GM19328 (cell line): ENCODE results near the gene TK1.
"Not testable (repeated sequence)": the region's sequence is repeated elsewhere in the genome, so short reads cannot be mapped to it uniquely, and the experiment has no call there.

Experiments used
- ATAC-seq: cut with Tn5 transposase; IDR thresholded peaks from one replicate; pipeline ENCODE4 v1.9.1; 2021; ENCODE audit warnings: mild to moderate bottlenecking, moderate library complexity; ENCODE audit not compliant: unreplicated experiment

Gene TK1

DNA sequence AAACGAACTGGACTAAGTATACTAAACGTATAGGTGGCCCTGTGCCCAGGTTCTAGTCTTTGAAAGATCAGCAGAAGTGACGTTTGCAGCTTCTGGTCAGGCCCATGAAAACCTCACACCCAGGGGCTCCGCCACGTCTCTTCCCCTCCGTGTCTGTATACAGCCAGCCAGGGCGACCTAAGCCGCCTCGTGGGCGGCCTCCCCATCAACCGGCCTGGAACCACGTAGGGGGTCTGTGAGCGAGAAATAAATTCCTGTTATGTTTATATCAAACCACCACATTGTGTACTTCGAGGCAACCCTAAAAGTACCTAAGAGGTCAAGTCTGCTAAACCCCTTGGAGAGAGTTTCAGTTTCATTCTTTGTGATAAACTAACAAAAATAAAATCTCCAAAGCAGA, 6.8 kb downstream of the TK1 start:
- no peak for ATAC-seq

- ATAC-seq = no peak
Measured at GRCh38 chr17:78179372-78179771, 7.5 kb downstream of the TK1 start.

GRCh38 chr17:78176548-78177025, 10.3 kb downstream of the TK1 start:
- ATAC-seq = no peak

GRCh38 chr17:78175643-78175981, 11.2 kb downstream of the TK1 start:
- ATAC-seq = no peak

GRCh38 chr17:78174870-78175642, 11.8 kb downstream of the TK1 start:
- no peak for ATAC-seq

DNA sequence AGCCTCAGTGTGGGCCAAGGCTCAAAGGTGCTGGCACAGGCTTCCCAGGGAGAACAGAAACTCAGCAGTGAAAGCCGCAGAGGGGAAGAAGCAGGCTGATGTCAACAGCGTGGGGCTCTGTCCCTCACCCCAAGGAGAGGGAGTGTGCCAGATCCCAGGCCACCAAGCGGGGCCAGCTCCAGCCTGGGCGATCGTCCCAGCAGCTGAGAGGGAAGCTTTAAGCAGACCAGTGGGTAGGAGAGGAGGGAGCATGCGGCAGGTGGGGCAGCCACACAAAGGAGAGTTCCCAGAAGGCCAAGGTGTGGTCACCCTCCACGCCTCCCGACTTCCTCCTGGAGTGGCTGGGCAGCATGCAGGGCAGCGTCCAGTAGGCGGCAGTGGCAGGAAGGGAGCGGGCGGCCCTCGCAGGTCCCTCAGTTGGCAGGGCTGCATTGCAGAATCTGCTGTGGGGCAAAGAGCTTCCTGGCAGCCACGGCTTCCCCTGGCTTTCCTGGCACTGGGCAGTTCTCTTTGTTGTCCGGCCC, 12.4 kb downstream of the TK1 start:
- no peak for ATAC-seq

DNA sequence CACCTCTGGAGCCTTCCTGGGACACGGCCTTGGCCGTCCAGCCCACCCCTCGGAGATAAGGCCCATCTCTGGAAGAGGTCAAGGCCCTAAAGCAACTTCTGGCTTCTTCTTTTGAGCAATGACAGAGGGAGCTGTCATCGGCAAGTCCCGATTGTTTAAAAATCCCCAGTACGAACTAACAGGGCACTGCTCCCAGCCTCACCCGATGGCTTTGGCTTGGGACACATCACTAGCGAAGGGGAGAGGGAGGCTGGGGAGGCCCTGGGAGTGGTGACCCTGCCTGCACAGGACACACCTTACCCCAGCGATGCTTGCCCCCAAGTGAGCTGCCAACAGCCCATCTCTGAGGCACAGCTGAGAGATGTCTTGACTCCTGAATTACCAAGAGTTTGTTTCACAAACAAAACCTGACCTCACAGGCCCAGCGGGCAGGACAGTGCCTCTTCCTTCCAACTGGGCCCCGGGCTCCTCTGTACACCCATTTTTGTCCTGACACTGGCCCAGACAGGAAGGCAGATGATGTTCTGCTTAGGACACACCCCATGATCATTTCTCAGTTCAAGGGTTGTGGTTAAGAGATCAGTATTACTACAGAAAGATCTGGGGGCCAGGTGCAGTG, 13.6 kb downstream of the TK1 start:
- ATAC-seq = no peak

DNA sequence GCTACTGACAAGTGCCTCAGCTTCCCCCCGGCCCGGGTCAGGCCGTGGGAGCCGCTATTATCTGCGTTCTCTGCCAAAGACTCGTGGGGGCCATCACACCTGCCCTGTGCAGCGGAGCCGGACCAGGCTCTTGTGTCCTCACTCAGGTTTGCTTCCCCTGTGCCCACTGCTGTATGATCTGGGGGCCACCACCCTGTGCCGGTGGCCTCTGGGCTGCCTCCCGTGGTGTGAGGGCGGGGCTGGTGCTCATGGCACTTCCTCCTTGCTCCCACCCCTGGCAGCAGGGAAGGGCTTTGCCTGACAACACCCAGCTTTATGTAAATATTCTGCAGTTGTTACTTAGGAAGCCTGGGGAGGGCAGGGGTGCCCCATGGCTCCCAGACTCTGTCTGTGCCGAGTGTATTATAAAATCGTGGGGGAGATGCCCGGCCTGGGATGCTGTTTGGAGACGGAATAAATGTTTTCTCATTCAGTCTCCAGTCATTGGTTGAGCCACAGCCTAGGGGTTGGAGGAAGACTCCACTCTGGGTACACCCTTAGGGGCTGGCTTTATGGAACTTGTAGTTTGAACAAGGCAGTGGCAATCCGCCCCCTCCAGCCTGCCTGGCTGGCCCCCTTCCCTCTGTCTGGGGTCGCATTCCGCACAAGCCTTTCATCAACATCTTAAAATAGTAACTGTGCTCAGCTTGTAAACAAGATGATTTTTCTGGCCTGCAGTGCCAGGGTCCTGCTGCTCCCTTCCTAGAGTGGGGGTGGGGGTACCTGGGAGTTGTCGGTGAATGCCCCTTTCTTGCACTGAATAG, 14.4 kb downstream of the TK1 start:
- ATAC-seq = no peak

GRCh38 chr17:78171591-78172248, 15.1 kb downstream of the TK1 start:
- not testable (repeated sequence) for ATAC-seq

DNA sequence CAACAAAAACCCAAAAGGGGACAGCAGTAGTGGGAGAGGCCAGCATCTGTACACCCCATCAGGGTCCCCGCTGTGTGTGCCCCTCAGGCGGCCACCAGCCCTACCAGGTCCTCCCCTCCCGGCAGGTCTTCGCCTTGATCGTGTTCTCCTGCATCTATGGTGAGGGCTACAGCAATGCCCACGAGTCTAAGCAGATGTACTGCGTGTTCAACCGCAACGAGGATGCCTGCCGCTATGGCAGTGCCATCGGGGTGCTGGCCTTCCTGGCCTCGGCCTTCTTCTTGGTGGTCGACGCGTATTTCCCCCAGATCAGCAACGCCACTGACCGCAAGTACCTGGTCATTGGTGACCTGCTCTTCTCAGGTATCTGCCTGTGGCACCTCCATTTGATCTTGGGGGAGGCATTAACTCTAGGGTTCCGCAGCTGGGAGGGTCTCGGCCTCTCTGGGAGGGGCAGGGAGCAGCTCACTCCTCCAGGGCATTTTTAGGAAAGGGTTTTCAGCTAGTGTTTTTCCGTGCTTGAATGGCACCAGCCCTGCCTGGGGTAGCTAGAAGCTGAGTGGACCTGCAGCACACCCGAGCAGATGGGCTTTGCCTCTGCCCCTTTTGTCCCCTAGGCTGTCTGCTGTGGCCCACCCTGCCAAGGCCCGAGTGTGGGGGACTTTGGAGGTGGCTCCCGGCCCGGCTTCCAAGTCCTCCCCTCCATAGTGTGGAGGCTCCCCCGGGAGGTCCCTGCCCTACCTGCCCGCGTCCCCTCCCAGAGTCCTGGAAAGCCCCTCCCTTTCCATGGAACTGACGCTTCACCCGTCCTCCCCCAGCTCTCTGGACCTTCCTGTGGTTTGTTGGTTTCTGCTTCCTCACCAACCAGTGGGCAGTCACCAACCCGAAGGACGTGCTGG, 15.9 kb downstream of the TK1 start:
- no peak for ATAC-seq

GRCh38 chr17:78168903-78169793, 17.7 kb downstream of the TK1 start:
- peak; percentile 17 for ATAC-seq

GRCh38 chr17:78168242-78168902, 18.5 kb downstream of the TK1 start, which contains the start of gene SYNGR2:
Gene SYNGR2 (plus strand): TSS chr17:78168581. CDS start chr17:78168617, 36 bp downstream.
- ATAC-seq = peak; percentile 54

- ATAC-seq = no peak
Measured at GRCh38 chr17:78166416-78166815, 20.4 kb downstream of the TK1 start.

DNA sequence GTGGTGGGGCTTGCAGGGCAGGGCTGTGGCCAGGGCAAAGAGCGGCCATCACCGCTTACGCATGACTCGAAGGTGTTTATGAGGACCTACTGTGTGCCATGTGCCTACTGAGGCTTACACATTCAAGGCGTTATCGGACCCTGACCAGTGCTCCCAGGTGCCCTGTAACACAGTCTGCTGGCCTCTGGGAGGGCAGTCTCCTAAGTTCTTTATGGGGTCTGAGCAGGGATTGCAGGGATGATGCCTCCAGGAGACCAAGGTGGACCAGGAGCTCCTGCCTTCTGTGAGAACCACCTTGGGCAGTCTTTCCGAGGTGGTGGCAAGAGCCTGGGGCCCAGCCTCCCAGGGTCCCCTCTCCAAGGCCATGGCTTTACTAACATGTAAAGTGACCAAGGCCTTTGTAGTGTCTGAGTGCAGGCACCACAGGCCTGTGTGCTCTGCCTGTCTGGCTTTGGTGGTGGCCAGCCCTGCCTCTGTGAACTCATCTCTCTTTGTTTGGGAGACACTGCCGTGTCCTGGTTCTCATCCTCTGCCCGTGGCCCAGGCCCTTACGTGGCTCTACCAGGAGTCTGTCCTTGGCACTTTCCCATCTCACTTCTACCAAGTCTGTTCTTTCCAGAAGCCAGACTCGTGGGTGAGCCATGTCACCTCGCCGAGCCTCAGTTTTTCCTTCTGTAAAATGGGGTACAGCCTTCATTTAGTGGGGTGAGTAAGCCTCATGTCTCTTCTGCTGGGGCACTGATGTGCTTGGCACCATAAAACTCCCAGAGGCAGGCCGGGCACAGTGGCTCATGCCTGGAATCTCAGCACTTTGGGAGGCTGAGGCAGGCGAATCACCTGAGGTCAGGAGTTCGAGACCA, 21.9 kb downstream of the TK1 start:
- ATAC-seq = no peak

GRCh38 chr17:78163881-78164747, 22.7 kb downstream of the TK1 start:
- ATAC-seq = no peak

DNA sequence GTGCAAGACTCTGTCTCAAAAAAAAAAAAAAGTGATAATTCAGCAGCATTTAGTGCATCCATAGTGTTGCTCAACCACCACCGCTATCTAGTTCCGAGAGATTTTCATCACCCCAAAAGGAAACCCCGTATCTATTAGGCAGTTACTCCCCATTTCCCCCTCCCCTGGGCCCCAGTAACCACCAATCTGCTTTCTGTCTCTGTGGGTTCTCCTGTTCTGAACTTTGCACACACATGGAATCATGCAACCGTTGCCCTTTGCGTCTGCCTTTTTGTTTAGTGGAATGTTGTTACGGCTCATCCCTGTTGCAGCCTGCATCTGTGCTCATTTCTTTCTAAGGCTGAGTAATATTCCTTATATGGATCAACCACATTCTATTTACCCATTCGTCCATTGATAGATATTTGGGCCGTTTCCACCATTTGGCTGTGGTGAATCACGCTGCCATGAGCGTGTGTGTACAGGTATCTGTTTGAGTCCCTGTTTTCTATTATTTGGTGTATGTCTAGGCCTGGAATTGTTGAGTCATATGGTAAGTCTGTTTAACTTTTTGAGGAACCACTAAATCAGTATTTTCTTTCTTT, 27.2 kb downstream of the TK1 start:
- ATAC-seq = no peak
